Keratinocyte (primary cell): ENCODE results near the gene PEX11G.

Experiments
- EZH2 ChIP-seq: IDR thresholded peaks from one replicate; pipeline ENCODE4 v1.6.1; 2012; ENCODE audit warnings: inconsistent platforms, mild to moderate bottlenecking, low read length, moderate library complexity
- TF ChIP-seq, protein P1 (sequence below), 3 experiments: IDR thresholded peaks in 1 of 3; conservative IDR thresholded peaks in 1 of 3; optimal IDR thresholded peaks in 1 of 3; 2 replicates in 2 of 3; 3 replicates in 1 of 3; pipeline versions ENCODE3 to v1.5.1; 2011; ENCODE audit warnings: low read length in 3 of 3, mild to moderate bottlenecking in 3 of 3, moderate library complexity in 2 of 3, control low read depth in 1 of 3, inconsistent platforms in 1 of 3; ENCODE audit not compliant: insufficient read depth in 2 of 3; ENCODE audit errors: extremely low read depth in 1 of 3

DNA sequence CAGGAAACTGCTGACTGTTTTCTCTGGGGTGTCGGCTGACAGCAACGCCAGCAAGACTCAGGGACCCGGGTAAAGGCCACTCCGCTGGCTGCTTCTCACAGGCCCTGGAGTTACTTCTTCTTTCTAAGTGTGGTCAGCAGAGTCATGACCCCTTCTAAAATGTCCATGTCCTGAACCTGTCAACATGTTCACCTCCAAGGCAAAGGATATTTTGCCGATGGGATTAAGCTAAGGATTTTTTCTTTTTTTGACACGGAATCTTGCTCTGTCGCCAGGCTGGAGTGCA is 7.9 kb downstream of the PEX11G start:
- TF ChIP-seq, protein P1, sequence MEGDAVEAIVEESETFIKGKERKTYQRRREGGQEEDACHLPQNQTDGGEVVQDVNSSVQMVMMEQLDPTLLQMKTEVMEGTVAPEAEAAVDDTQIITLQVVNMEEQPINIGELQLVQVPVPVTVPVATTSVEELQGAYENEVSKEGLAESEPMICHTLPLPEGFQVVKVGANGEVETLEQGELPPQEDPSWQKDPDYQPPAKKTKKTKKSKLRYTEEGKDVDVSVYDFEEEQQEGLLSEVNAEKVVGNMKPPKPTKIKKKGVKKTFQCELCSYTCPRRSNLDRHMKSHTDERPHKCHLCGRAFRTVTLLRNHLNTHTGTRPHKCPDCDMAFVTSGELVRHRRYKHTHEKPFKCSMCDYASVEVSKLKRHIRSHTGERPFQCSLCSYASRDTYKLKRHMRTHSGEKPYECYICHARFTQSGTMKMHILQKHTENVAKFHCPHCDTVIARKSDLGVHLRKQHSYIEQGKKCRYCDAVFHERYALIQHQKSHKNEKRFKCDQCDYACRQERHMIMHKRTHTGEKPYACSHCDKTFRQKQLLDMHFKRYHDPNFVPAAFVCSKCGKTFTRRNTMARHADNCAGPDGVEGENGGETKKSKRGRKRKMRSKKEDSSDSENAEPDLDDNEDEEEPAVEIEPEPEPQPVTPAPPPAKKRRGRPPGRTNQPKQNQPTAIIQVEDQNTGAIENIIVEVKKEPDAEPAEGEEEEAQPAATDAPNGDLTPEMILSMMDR (optimal IDR thresholded peaks at IDR 0.05 in 1 of 3, IDR thresholded peaks at IDR 0.05 in 1 of 3, conservative IDR thresholded peaks at IDR 0.05 in 1 of 3; ENCODE audit: extremely low read depth in 1 of 3, insufficient read depth in 2 of 3, low read length in 3 of 3): no peak
- no peak for TF ChIP-seq EZH2
